Right cardiac atrium (tissue), 5 donors: Measurements from ENCODE around the gene RRP15. TPM values are rescaled to one million over a fixed set of nuclear protein-coding genes. Genes with fewer than 3 reads are reported as not detected.
A peak's percentile ranks its signal among the peaks of the same experiment; 100 is the strongest.

Source experiments
- ATAC-seq, 2 donors: fragments of 200-7000 bp; cut with Tn5 transposase; one replicate each; pipeline versions ENCODE4 v1.8.0 to v1.9.1; 2020; ENCODE audit warnings: moderate library complexity in 2 of 2, mild to moderate bottlenecking in 1 of 2
- DNase-seq, 3 donors: peaks; one replicate each; pipeline ENCODE4 v3.0.0-alpha.2; 2020
- H3K27ac ChIP-seq: one replicate; pipeline ENCODE4 v1.5.1; 2013; ENCODE audit warnings: mild to moderate bottlenecking, low read length, control low read depth, moderate library complexity
- H3K27me3 ChIP-seq: one replicate; pipeline ENCODE4 v1.6.1; 2013; ENCODE audit not compliant: control insufficient read depth, insufficient read depth
- H3K4me1 ChIP-seq: one replicate; pipeline ENCODE4 v1.6.1; 2013; ENCODE audit warnings: low read length; ENCODE audit not compliant: control insufficient read depth, insufficient read depth
- H3K4me3 ChIP-seq: one replicate; pipeline ENCODE4 v1.5.1; 2013; ENCODE audit warnings: low read length, control low read depth
- H3K9me3 ChIP-seq: one replicate; pipeline ENCODE4 v1.6.1; 2013; ENCODE audit warnings: low read length; ENCODE audit not compliant: control insufficient read depth
- WGBS: extraction: QIAGEN DNeasy Blood & Tissue Kit; methylation state at CpG from one replicate; pipeline ENCODE4 v1.1.7; 2013; 5-methylcytosine and 5-hydroxymethylcytosine counted together
- intact Hi-C, 4 donors: fragments of 100-400 bp; cut with DNase I; formaldehyde crosslinking; loops; one replicate each; pipeline versions ENCODE4 v1.11.0 to v1.14.0; 2022 to 2023
- polyA plus RNA-seq: library from polyadenylated mRNA; stranded (reverse); fragments of 200-250 nt; gene quantifications from one replicate; pipeline ENCODE4 v1.2.3, GENCODE V29; 2013
- total RNA-seq, 4 donors: library from RNA; stranded (reverse); fragmentation: NEBNext Ultra II Directional; extraction: Animal tissue kit (Norgen Biotek cat#: 25700); gene quantifications; one replicate each; pipeline ENCODE4 v1.2.1, GENCODE V29; 2021
- donor health status: healthy with polysubstance abuse.
- donor health status: DM: no; HTN: yes; CAD: no.
- donor health status: DM: no; HTN: no; CAD: no.
- donor health status: DM: no; HTN: yes; CAD: no; lungs with severe emphysema.
- donor health status: DM: yes; HTN: yes; CAD: no.

Gene RRP15
- total and polyA plus RNA-seq, 5 donors: 3.8 to 24.7 (median 19.8) TPM

- DNase-seq (no peak), ATAC-seq (peak in 1 of 2 donors; percentile 56)
- H3K9me3 ChIP-seq: no peaks in the 10 kb centered on the region
- 26% methylated on average over 7 of the region's 7 CpGs for WGBS
- no peaks in the 10 kb centered on the region for H3K27me3 ChIP-seq
- no peak overlapping the region for H3K4me3 ChIP-seq
- intact Hi-C loops: no loop called here
- H3K27ac ChIP-seq: peak overlapping the region; percentile 25
- peaks cover 9% of the 10 kb centered on the region for H3K4me1 ChIP-seq
Observed at GRCh38 chr1:218374401-218375353, 89.6 kb downstream of the RRP15 start.

- intact Hi-C loops: no loop called here
- no peak for ATAC-seq
- 89% methylated on average over 2 of the region's 2 CpGs for WGBS
- H3K9me3 ChIP-seq: no peaks in the 10 kb centered on the region
- H3K4me3 ChIP-seq: no peak overlapping the region
- no peak for DNase-seq
- H3K27ac ChIP-seq: no peak overlapping the region
- H3K4me1 ChIP-seq: peaks cover 9% of the 10 kb centered on the region
- no peaks in the 10 kb centered on the region for H3K27me3 ChIP-seq
Observed at GRCh38 chr1:218376722-218377121, 91.6 kb downstream of the RRP15 start.

- intact Hi-C loops: no loop called here
- no peak for ATAC-seq
- WGBS: 74% methylated on average over 4 of the region's 4 CpGs
- H3K4me1 ChIP-seq: peaks cover 6% of the 10 kb centered on the region
- no peak overlapping the region for H3K27ac ChIP-seq
- no peaks in the 10 kb centered on the region for H3K9me3 ChIP-seq
- H3K4me3 ChIP-seq: no peak overlapping the region
- no peak for DNase-seq
- no peaks in the 10 kb centered on the region for H3K27me3 ChIP-seq
Observed at GRCh38 chr1:218377143-218377660, 92.1 kb downstream of the RRP15 start.

GRCh38 chr1:218380125-218380977 is 95.3 kb downstream of the RRP15 start:
- no peaks in the 10 kb centered on the region for H3K27me3 ChIP-seq
- WGBS: 68% methylated on average over 7 of the region's 7 CpGs
- peaks cover 3% of the 10 kb centered on the region for H3K4me1 ChIP-seq
- no peaks in the 10 kb centered on the region for H3K9me3 ChIP-seq
- H3K27ac ChIP-seq: no peak overlapping the region
- no peak overlapping the region for H3K4me3 ChIP-seq
- ATAC-seq (peak; percentile 36 to 52), DNase-seq (no peak)
- intact Hi-C loops: no loop called here

- 96% methylated on average over 4 of the region's 4 CpGs for WGBS
- intact Hi-C loops: no loop called here
- Histone ChIP-seq H3K27ac (no peak overlapping the region), H3K9me3 (no peaks in the 10 kb centered on the region), H3K4me1 (peaks cover 3% of the 10 kb centered on the region), H3K27me3 (no peaks in the 10 kb centered on the region), H3K4me3 (no peak overlapping the region)
- DNase-seq: no peak
- no peak for ATAC-seq
Observed at GRCh38 chr1:218382261-218382660, 97.2 kb downstream of the RRP15 start.

- intact Hi-C loops: no loop called here
- H3K4me3 ChIP-seq: no peak overlapping the region
- peaks cover 3% of the 10 kb centered on the region for H3K4me1 ChIP-seq
- H3K27me3 ChIP-seq: no peaks in the 10 kb centered on the region
- no peak overlapping the region for H3K27ac ChIP-seq
- ATAC-seq (no peak), DNase-seq (no peak)
- 78% methylated on average over 2 of the region's 2 CpGs for WGBS
- H3K9me3 ChIP-seq: no peaks in the 10 kb centered on the region
Observed at GRCh38 chr1:218383051-218383450, 98.0 kb downstream of the RRP15 start.

GRCh38 chr1:218383681-218384080 is 98.6 kb downstream of the RRP15 start:
- H3K27ac ChIP-seq: no peak overlapping the region
- ATAC-seq: peak in 1 of 2 donors; percentile 44
- peaks cover 3% of the 10 kb centered on the region for H3K4me1 ChIP-seq
- intact Hi-C loops: no loop called here
- DNase-seq: no peak
- H3K27me3 ChIP-seq: no peaks in the 10 kb centered on the region
- H3K4me3 ChIP-seq: no peak overlapping the region
- WGBS: 75% methylated on average over 8 of the region's 8 CpGs
- no peaks in the 10 kb centered on the region for H3K9me3 ChIP-seq

- H3K4me3 ChIP-seq: no peak overlapping the region
- ATAC-seq: peak in 1 of 2 donors; percentile 60
- WGBS: 60% methylated on average over 6 of the region's 6 CpGs
- no peaks in the 10 kb centered on the region for H3K27me3 ChIP-seq
- no peak for DNase-seq
- peaks cover 3% of the 10 kb centered on the region for H3K4me1 ChIP-seq
- H3K9me3 ChIP-seq: no peaks in the 10 kb centered on the region
- no peak overlapping the region for H3K27ac ChIP-seq
- intact Hi-C loops: no loop called here
Observed at GRCh38 chr1:218384581-218384993, 99.5 kb downstream of the RRP15 start.

Other genes with a start within 250 kb of the RRP15 start
- gene TGFB2, start 60.0 kb downstream of the RRP15 start, total RNA-seq: 1 to 10 TPM; 1.8 to 4.6 (median 4.0) TPM
- gene TGFB2, start 60.0 kb downstream of the RRP15 start, polyA plus RNA-seq: 0.88 TPM